AG10803 (cell line): ENCODE measurements around the gene SCTR.

Experiments used
- DNase-seq: peaks from one replicate; pipeline ENCODE4 v3.0.0; 2010; ENCODE audit warnings: low read depth
- H3K4me3 ChIP-seq: 2 replicates; pipeline ENCODE4 v1.5.1; 2011; ENCODE audit warnings: mild to moderate bottlenecking, low read length, control low read depth
- CTCF ChIP-seq: conservative IDR thresholded peaks from 2 replicates; pipeline ENCODE4 v1.5.1; 2011; ENCODE audit warnings: mild to moderate bottlenecking, low read length, control low read depth, inconsistent platforms

Gene SCTR

GRCh38 chr2:119439574-119440500 lies 84.4 kb downstream of the SCTR start:
- TF ChIP-seq CTCF: no peak
- no peak for DNase-seq
- no peak overlapping the region for H3K4me3 ChIP-seq

- H3K4me3 ChIP-seq: no peak overlapping the region
- TF ChIP-seq CTCF: no peak
- DNase-seq: no peak
Observed at GRCh38 chr2:119438726-119439284, 85.5 kb downstream of the SCTR start.

- no peak for TF ChIP-seq CTCF
- H3K4me3 ChIP-seq: no peak overlapping the region
- no peak for DNase-seq
Observed at GRCh38 chr2:119438128-119438656, 86.1 kb downstream of the SCTR start.

- no peak for TF ChIP-seq CTCF
- no peak for DNase-seq
- H3K4me3 ChIP-seq: no peak overlapping the region
Observed at GRCh38 chr2:119436993-119437772, 87.1 kb downstream of the SCTR start.

- no peak for TF ChIP-seq CTCF
- no peak for DNase-seq
Observed at GRCh38 chr2:119435953-119436297, 88.4 kb downstream of the SCTR start.

GRCh38 chr2:119435081-119435952 lies 89.0 kb downstream of the SCTR start:
- no peak for DNase-seq
- no peak overlapping the region for H3K4me3 ChIP-seq
- TF ChIP-seq CTCF: no peak

More at GRCh38 chr2:119435953-119436297, 88.4 kb downstream of the SCTR start:
- no peak overlapping the region for H3K4me3 ChIP-seq
